Heart right ventricle (tissue), 16 donors: Measurements from ENCODE around the gene OR8U1. TPM values are rescaled to one million over a fixed set of nuclear protein-coding genes. Genes with fewer than 3 reads are reported as not detected.
A peak's percentile ranks its signal among the peaks of the same experiment; 100 is the strongest.

Source experiments
- ATAC-seq, 8 donors: fragments of 200-7000 bp; cut with Tn5 transposase; one replicate each; pipeline ENCODE4 v1.9.1; 2020; ENCODE audit warnings: mild to moderate bottlenecking in 8 of 8, moderate library complexity in 8 of 8, moderate number of reproducible peaks in 1 of 8
- DNase-seq, 2 donors: peaks; one replicate each; pipeline ENCODE4 v3.0.0-alpha.2; 2020
- H3K27ac ChIP-seq, 10 donors: fragments of 200-600 bp; sonication (generic) in 2 of 10; one replicate each; pipeline versions ENCODE4 v1.5.0 to v1.8.0; 2020 to 2022; ENCODE audit warnings: mild to moderate bottlenecking in 3 of 10
- H3K27me3 ChIP-seq, 7 donors: fragments of 200-600 bp; one replicate each; pipeline ENCODE4 v1.8.0; 2021 to 2022; ENCODE audit warnings: mild to moderate bottlenecking in 2 of 7
- H3K36me3 ChIP-seq, 9 donors: fragments of 200-600 bp; sonication (generic) in 1 of 9; one replicate each; pipeline versions ENCODE4 v1.5.0 to v1.8.0; 2020 to 2022; ENCODE audit warnings: mild to moderate bottlenecking in 2 of 9
- H3K4me1 ChIP-seq, 9 donors: fragments of 200-600 bp; sonication (generic) in 1 of 9; one replicate each; pipeline versions ENCODE4 v1.5.0 to v1.8.0; 2020 to 2022; ENCODE audit warnings: mild to moderate bottlenecking in 4 of 9
- H3K4me3 ChIP-seq, 10 donors: fragments of 200-600 bp; sonication (generic) in 2 of 10; one replicate each; pipeline versions ENCODE4 v1.5.0 to v1.8.0; 2020 to 2022; ENCODE audit warnings: mild to moderate bottlenecking in 7 of 10, moderate library complexity in 2 of 10
- H3K9me3 ChIP-seq, 11 donors: fragments of 200-600 bp in 10 of 11; sonication (generic) in 2 of 11; one replicate each; pipeline versions ENCODE4 v1.5.0 to v1.8.0; 2013 to 2022; ENCODE audit warnings: mild to moderate bottlenecking in 2 of 11, control low read depth in 1 of 11, moderate library complexity in 1 of 11
- CTCF ChIP-seq, 9 donors: fragments of 200-600 bp; sonication (generic) in 2 of 9; IDR thresholded peaks; one replicate each; pipeline versions ENCODE4 v1.5.0 to v1.8.0; 2021 to 2022; ENCODE audit warnings: antibody characterized with exemption in 9 of 9, mild to moderate bottlenecking in 5 of 9, moderate library complexity in 1 of 9
- WGBS, 2 donors: extraction: QIAGEN DNeasy Blood & Tissue Kit; methylation state at CpG; one replicate each; pipeline ENCODE4 v1.1.7; 2013; ENCODE audit warnings: inconsistent platforms in 1 of 2; 5-methylcytosine and 5-hydroxymethylcytosine counted together
- intact Hi-C, 10 donors: fragments of 100-400 bp; cut with DNase I; formaldehyde crosslinking; loops; one replicate each; pipeline versions ENCODE4 v1.11.1 to v1.14.2; 2022
- long read RNA-seq, 3 donors: library from polyadenylated mRNA; unstranded; transcript quantifications; one replicate each; pipeline ENCODE4 v2.0.0, GENCODE V29; 2020 to 2021
- polyA plus RNA-seq, 2 donors: library from polyadenylated mRNA; stranded (reverse); fragments of 200-250 nt; gene quantifications; one replicate each; pipeline ENCODE4 v1.2.3, GENCODE V29; 2013
- total RNA-seq, 10 donors: library from RNA; stranded (reverse); fragmentation: NEBNext Ultra II Directional in 3 of 10; extraction: Animal tissue kit (Norgen Biotek cat#: 25700) in 3 of 10; gene quantifications; one replicate each; pipeline versions ENCODE4 v1.2.1 to v1.2.4, GENCODE V29; 2021 to 2023
- donor health status: Arrhythmogenic right ventricular cardiomyopathy.
- donor health status: ischemic (EF 13 %, LVEDD 7.1; RV severe dilation, severe dysfunction).
- donor health status: healthy with polysubstance abuse.
- donor health status: DM: no; HTN: yes; CAD: no.
- donor health status: DM: no; HTN: no; CAD: no.
- donor health status: ischemic (EF 25% LVEDD 6.9; RV normal size, moderate dysfunction).
- donor health status: ischemic (EF 25% LVEDD 5.7; RV mildly dilated, moderate dysfunction).
- donor health status: healthy.
- donor health status: DM: yes; HTN: yes; CAD: no.
- donor health status: Ischemic cardiomyopathy.
- donor health status: ischemic (EF 35%, LVEDD 5.7; RV mildly dilated, moderate dysfunction).
- donor health status: nonischemic (EF 11% LVEDD 7.7; RV severe dilation, severe dysfunction).
- donor health status: DM: yes; HTN: yes; CAD: no.
- donor health status: PGD.
- donor health status: ischemic (EF 29% LVEDD 5.4; RV normal size, mild dysfunction).
- donor health status: nonischemic (EF 23%, LVEDD 6.1; RV moderate dilation, normal function).

Gene OR8U1
- not detected for total RNA-seq
- polyA plus RNA-seq, result not detected
- long read RNA-seq, donor 1, result 0 reads
- long read RNA-seq, donor 2, result 0 reads
- long read RNA-seq, donor 3, result 0 reads

GRCh38 chr11:56375324-56375723 is at the start of gene OR8U1:
OR8U1 (plus strand) TSS chr11:56375624; CDS start chr11:56375624, 0 bp downstream.
- ATAC-seq, result no peak
- Histone ChIP-seq H3K36me3 (no peaks in the 10 kb centered on the region), H3K27me3 (no peaks in the 10 kb centered on the region), H3K9me3 (peaks cover 0 to 8% (median 0%) of the 10 kb centered on the region in 11 donors), H3K27ac (no peak within 1 kb of the TSS), H3K4me3 (no peak within 1 kb of the TSS), H3K4me1 (no peaks in the 10 kb centered on the region)
- TF ChIP-seq CTCF (IDR thresholded peaks at IDR 0.05), result no peak
- intact Hi-C loops, result no loop called here
- no peak for DNase-seq
- WGBS, 2 donors, result 75 to 81% methylated on average over 2 of the region's 2 CpGs

GRCh38 chr11:56331861-56332491 is 43.4 kb upstream of the OR8U1 start:
- Histone ChIP-seq H3K9me3 (peaks cover 0 to 10% (median 0%) of the 10 kb centered on the region in 11 donors), H3K4me1 (no peaks in the 10 kb centered on the region), H3K27me3 (no peaks in the 10 kb centered on the region), H3K27ac (no peak overlapping the region), H3K4me3 (no peak overlapping the region), H3K36me3 (no peaks in the 10 kb centered on the region)
- peak in 1 of 2 donors; percentile 10 for DNase-seq
- ATAC-seq, result no peak
- 90 to 91% methylated on average over 34 of the region's 34 CpGs for WGBS, 2 donors
- TF ChIP-seq CTCF (IDR thresholded peaks at IDR 0.05), result no peak
- intact Hi-C loops, result no loop called here

GRCh38 chr11:56333156-56333555 is 42.3 kb upstream of the OR8U1 start:
- WGBS, 2 donors, result 39 to 53% methylated on average over 3 of the region's 3 CpGs
- Histone ChIP-seq H3K4me1 (no peaks in the 10 kb centered on the region), H3K4me3 (no peak overlapping the region), H3K36me3 (no peaks in the 10 kb centered on the region), H3K9me3 (peaks cover 0 to 16% (median 0%) of the 10 kb centered on the region in 11 donors), H3K27me3 (no peaks in the 10 kb centered on the region), H3K27ac (no peak overlapping the region)
- ATAC-seq (no peak), DNase-seq (no peak)
- TF ChIP-seq CTCF (IDR thresholded peaks at IDR 0.05), result no peak
- intact Hi-C loops, result no loop called here

GRCh38 chr11:56340289-56340688 is 35.1 kb upstream of the OR8U1 start:
- H3K9me3 ChIP-seq, result peaks cover 0 to 30% (median 2%) of the 10 kb centered on the region in 11 donors
- intact Hi-C loops, result no loop called here
- no peaks in the 10 kb centered on the region for H3K27me3 ChIP-seq
- ATAC-seq (no peak), DNase-seq (no peak)
- H3K4me1 ChIP-seq, result no peaks in the 10 kb centered on the region
- no peaks in the 10 kb centered on the region for H3K36me3 ChIP-seq
- H3K27ac ChIP-seq, result no peak overlapping the region
- no peak for TF ChIP-seq CTCF (IDR thresholded peaks at IDR 0.05)
- H3K4me3 ChIP-seq, result no peak overlapping the region
